Measurements from ENCODE around the gene CTIF.

Gene CTIF

DNA sequence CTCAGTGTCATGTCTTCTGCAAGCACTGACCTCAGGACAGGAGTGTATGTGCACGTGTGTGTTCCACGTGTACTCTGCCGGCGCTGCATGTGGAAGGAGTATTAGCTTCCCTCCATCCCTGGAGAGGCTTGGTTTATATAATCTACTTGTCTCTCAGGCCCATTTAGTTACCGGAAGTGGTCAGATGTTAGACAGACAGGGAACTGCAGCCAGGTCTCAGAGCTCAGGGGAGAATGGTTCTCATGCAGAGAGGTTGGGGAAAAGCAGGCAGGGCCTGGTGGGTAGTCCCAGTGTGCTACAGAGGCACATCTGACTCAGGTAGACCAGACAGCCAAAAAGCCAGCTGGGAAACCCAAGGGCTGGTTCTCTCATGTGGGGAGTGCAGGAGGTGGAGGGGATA, 167.9 kb downstream of the CTIF start:
- no peak for TF ChIP-seq CTCF (IDR thresholded peaks at IDR 0.05)
- no peaks in the 10 kb centered on the region for H3K27me3 ChIP-seq
- H3K36me3 ChIP-seq: no peaks in the 10 kb centered on the region
- no peaks in the 10 kb centered on the region for H3K4me1 ChIP-seq (ENCODE audit: control insufficient read depth in 1 of 2, insufficient read depth in 1 of 2, low read depth in 1 of 2, low read length in 1 of 2)
- no peak overlapping the region for H3K27ac ChIP-seq
- no peaks in the 10 kb centered on the region for H3K9me3 ChIP-seq
- no peak overlapping the region for H3K4me3 ChIP-seq (ENCODE audit: low read depth in 1 of 2, low read length in 1 of 2)

GRCh38 chr18:48707636-48708296, 168.9 kb downstream of the CTIF start:
- Histone ChIP-seq H3K27me3 (no peaks in the 10 kb centered on the region), H3K4me3 (ENCODE audit: low read depth in 1 of 2, low read length in 1 of 2) (no peak overlapping the region), H3K4me1 (ENCODE audit: control insufficient read depth in 1 of 2, insufficient read depth in 1 of 2, low read depth in 1 of 2, low read length in 1 of 2) (no peaks in the 10 kb centered on the region), H3K27ac (no peak overlapping the region), H3K9me3 (no peaks in the 10 kb centered on the region), H3K36me3 (no peaks in the 10 kb centered on the region)
- TF ChIP-seq CTCF (IDR thresholded peaks at IDR 0.05): no peak

DNA sequence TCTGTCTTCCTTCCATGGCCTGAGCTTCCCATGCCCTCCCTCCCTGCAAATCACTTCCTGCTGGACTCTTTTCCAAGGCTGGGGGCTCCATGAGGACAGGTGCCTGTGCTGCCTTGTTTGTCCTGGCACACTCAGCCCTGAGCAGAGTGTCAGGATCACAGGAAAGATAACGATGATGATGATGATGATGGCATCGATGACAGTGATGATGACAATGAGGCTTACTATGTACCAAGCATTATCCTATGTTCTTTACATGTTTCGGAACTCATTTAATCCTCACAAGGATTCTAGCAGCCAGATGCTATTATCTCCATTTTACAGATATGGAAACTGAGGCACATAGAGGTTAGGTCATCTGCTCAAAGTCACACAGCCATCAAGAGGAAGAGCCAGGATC, 170.0 kb downstream of the CTIF start:
- no peaks in the 10 kb centered on the region for H3K4me1 ChIP-seq (ENCODE audit: control insufficient read depth in 1 of 2, insufficient read depth in 1 of 2, low read depth in 1 of 2, low read length in 1 of 2)
- no peak for TF ChIP-seq CTCF (IDR thresholded peaks at IDR 0.05)
- no peaks in the 10 kb centered on the region for H3K9me3 ChIP-seq
- H3K36me3 ChIP-seq: no peaks in the 10 kb centered on the region
- H3K27ac ChIP-seq: no peak overlapping the region
- H3K4me3 ChIP-seq (ENCODE audit: low read depth in 1 of 2, low read length in 1 of 2): no peak overlapping the region
- no peaks in the 10 kb centered on the region for H3K27me3 ChIP-seq

DNA sequence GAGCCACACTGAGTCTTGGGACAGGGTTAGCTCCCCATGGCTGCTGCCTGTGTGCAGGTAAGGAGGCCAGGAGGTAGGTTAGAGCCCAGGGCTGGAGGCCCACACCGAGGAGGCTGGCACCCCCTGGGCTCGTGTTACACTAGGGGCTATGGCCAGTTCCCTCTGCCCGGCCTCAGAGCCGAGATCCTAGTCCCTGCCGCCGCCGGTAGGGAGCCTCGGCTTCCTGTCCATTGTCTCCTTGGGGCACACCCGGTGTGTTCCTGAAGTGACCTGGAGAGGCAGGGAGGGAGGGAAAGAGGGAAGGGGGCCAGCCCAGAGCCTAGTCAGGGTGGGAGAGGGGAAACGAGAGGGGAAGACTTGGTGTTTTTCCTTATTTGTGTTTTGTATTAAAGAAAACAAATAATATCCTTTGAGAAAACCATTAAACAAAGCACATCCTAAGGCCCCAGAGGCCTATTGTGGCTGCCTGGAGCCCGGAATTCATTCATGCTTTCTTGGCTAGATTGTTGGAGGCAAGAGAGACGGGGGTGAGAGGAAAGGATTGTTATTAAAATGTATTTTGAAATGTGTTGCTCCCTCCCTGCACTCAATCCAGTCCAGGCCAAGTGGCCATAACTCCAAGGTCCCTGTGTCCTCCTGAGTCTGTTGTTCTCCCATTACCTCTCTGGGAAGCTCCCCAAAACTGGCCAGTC, 170.7 kb downstream of the CTIF start:
- no peaks in the 10 kb centered on the region for H3K9me3 ChIP-seq
- no peaks in the 10 kb centered on the region for H3K36me3 ChIP-seq
- H3K4me1 ChIP-seq (ENCODE audit: control insufficient read depth in 1 of 2, insufficient read depth in 1 of 2, low read depth in 1 of 2, low read length in 1 of 2): no peaks in the 10 kb centered on the region
- no peak overlapping the region for H3K27ac ChIP-seq
- TF ChIP-seq CTCF (IDR thresholded peaks at IDR 0.05): no peak
- no peaks in the 10 kb centered on the region for H3K27me3 ChIP-seq
- H3K4me3 ChIP-seq (ENCODE audit: low read depth in 1 of 2, low read length in 1 of 2): no peak overlapping the region

DNA sequence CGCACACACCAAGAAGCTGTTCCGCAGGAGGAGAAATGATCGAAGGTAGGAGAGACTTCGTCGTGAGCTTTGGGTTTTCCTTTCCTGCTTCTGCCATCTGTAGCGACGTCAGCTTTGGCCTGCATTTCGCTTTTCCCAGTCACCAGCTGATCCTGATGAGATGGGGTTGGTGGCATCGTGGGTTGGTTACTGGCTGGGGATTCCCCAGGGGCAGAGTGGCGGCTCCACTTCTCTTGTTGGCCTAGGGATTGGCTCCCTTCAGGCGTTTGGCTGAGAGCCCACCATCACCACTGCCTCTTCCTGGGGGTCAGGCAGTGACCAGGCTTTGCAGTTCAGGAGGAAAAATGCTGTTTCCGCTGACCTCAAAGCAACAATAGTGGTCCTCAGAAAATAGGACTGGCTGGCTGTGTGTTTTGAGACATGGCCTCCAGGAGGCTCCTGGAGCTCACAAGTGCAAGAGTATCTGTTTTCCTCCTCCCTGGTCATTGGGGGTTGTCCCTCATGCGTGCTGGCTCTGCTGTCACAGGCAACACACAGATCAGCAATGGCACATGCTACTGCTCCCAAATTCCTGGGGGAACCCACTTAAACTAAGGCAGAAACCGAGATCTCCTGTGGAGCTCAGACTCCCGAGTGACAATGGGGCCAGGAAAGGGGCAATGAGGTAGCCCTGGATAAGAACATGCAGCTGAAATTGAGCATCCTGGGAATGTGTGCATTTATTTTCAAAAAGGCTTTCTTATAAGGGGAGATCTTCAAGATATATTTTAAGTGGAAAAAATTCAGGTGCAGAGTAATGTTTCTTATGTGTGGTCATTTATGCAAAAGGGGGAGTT, 173.0 kb downstream of the CTIF start:
- no peaks in the 10 kb centered on the region for H3K27me3 ChIP-seq

More for the DNA sequence above, 173.0 kb downstream of the CTIF start:
- Histone ChIP-seq H3K4me3 (ENCODE audit: low read depth in 1 of 2, low read length in 1 of 2) (no peak overlapping the region), H3K4me1 (ENCODE audit: control insufficient read depth in 1 of 2, insufficient read depth in 1 of 2, low read depth in 1 of 2, low read length in 1 of 2) (peaks cover 15 to 16% of the 10 kb centered on the region in 2 experiments), H3K9me3 (no peaks in the 10 kb centered on the region), H3K36me3 (no peaks in the 10 kb centered on the region), H3K27ac (no peak overlapping the region)
- TF ChIP-seq CTCF (IDR thresholded peaks at IDR 0.05): no peak
